GM12891 (cell line): ENCODE measurements around the gene VWA7.

Source experiments
- POLR2A ChIP-seq: IDR thresholded peaks from 2 replicates; pipeline ENCODE4 v1.6.1; 2011; ENCODE audit warnings: low read depth, low read length, control low read depth
- POU2F2 ChIP-seq: IDR thresholded peaks from 2 replicates; pipeline ENCODE4 v1.6.1; 2011; ENCODE audit warnings: low read depth, mild to moderate bottlenecking, control low read depth, low read length, moderate library complexity
- TAF1 ChIP-seq: IDR thresholded peaks from 2 replicates; pipeline ENCODE4 v1.6.1; 2011; ENCODE audit warnings: low read depth, low read length, control low read depth

DNA sequence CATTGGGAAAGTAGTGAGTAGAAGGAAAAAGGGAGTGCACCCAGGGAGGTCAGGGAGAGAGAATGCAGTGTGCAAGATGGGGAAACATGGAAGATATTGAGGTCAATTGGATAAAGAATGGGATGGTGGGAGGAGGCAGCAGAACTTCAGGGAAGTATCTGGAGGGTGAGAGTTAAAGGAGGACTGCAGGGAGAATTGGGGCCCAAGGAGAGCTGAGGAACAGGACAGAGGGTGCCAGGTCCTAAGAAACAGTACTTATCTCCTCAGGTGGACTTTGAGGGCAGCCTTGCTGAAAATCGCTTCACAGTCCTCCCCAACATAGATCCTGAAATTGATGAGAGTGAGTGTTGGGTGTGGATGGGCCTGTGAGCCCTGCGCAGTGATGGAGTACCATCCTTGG is 18.8 kb downstream of the VWA7 start:
- TF ChIP-seq POLR2A (no peak), TAF1 (no peak), POU2F2 (no peak)
